ENCODE data around the gene TBL3. TPM values are rescaled to one million over a fixed set of nuclear protein-coding genes. Genes with fewer than 3 reads are reported as not detected.

TBL3 gene
- total and polyA plus RNA-seq, 9 of the 15 experiments (the other 6 are each of a cell fraction or from before 2014, with no cell fraction given) = 0.97 to 117 (median 24.5) TPM

GRCh38 chr16:2008009-2008526, 36.2 kb downstream of the TBL3 start (continued):
- TF ChIP-seq ZNF23 (CRISPR knock-in tag; IDR thresholded peaks at IDR 0.05) (no peak), TRIM24 (IDR thresholded peaks at IDR 0.05) (no peak), PKNOX1 (IDR thresholded peaks at IDR 0.05) (0 out of 2 replicates have a peak, but pooled peaks have one; percentile 15), MGA (IDR thresholded peaks at IDR 0.05) (no peak), REST (IDR thresholded peaks at IDR 0.05; ENCODE audit: borderline replicate concordance) (0 out of 2 replicates have a peak, but pooled peaks have one; percentile 3), REST (CRISPR knock-in tag; IDR thresholded peaks at IDR 0.05; ENCODE audit: low read depth) (no peak), OTX1 (CRISPR knock-in tag; IDR thresholded peaks at IDR 0.05) (0 out of 2 replicates have a peak, but pooled peaks have one; percentile 11)
